Measurements from ENCODE around the gene NAV3. TPM values are rescaled to one million over a fixed set of nuclear protein-coding genes. Genes with fewer than 3 reads are reported as not detected.

NAV3 gene
- total and polyA plus RNA-seq, 2 experiments from 2014 or later, result 1.2 to 9.0 TPM

DNA sequence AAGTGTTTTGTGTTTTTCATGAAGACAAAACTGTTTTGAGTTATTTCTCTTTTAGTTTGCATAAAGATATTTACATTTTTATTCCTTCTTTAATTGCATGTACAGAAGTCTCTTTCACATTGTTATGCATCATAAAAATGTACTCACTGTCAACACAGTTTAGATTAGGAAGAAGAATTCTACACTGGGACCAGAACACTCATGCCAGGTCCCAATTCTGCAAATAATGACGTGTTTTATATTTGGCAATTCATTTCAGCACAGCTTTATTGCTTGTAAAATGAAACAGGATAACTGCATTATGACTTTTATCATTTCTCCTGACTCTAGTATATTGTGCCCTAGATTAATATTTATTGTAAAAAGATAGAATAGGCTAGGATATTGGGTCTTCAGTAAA is 369.2 kb downstream of the NAV3 start:
- H3K9me3 ChIP-seq (ENCODE audit: low read depth), result no peaks in the 10 kb centered on the region
- no peak for DNase-seq (ENCODE audit: low read depth in 1 of 2, low spot score in 1 of 2)
- H3K4me3 ChIP-seq, result no peak overlapping the region
- TF ChIP-seq, protein P1, sequence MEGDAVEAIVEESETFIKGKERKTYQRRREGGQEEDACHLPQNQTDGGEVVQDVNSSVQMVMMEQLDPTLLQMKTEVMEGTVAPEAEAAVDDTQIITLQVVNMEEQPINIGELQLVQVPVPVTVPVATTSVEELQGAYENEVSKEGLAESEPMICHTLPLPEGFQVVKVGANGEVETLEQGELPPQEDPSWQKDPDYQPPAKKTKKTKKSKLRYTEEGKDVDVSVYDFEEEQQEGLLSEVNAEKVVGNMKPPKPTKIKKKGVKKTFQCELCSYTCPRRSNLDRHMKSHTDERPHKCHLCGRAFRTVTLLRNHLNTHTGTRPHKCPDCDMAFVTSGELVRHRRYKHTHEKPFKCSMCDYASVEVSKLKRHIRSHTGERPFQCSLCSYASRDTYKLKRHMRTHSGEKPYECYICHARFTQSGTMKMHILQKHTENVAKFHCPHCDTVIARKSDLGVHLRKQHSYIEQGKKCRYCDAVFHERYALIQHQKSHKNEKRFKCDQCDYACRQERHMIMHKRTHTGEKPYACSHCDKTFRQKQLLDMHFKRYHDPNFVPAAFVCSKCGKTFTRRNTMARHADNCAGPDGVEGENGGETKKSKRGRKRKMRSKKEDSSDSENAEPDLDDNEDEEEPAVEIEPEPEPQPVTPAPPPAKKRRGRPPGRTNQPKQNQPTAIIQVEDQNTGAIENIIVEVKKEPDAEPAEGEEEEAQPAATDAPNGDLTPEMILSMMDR (IDR thresholded peaks at IDR 0.05; ENCODE audit: low read depth, low read length), result no peak
- no peaks in the 10 kb centered on the region for H3K4me1 ChIP-seq (ENCODE audit: low read depth)
- no peaks in the 10 kb centered on the region for H3K27me3 ChIP-seq
- H3K27ac ChIP-seq, result no peak overlapping the region
- H3K36me3 ChIP-seq, result no peaks in the 10 kb centered on the region

DNA sequence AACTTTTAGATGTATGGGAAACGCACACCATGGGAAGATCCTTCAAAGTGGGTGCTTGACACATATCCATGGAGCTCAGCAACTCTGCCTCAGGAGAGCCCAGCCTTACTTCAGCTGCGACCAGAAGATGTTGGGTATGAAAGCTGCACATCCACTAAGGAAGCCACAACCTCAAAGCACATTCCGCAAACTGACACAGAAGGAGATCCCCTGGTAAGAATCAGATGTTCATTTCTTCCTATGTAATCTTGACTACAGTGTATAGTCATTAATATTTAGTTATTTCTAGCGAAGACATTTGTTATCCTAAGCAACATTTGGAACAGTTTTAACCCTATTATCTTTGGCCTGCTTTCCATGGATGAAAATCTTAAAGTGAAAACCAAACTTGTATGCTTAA is 374.2 kb downstream of the NAV3 start:
- no peaks in the 10 kb centered on the region for H3K4me1 ChIP-seq (ENCODE audit: low read depth)
- TF ChIP-seq, protein P1 (IDR thresholded peaks at IDR 0.05; ENCODE audit: low read depth, low read length), result no peak
- no peak overlapping the region for H3K4me3 ChIP-seq
- no peaks in the 10 kb centered on the region for H3K27me3 ChIP-seq
- H3K9me3 ChIP-seq (ENCODE audit: low read depth), result no peaks in the 10 kb centered on the region
- no peaks in the 10 kb centered on the region for H3K36me3 ChIP-seq
- H3K27ac ChIP-seq, result no peak overlapping the region
- DNase-seq (ENCODE audit: low read depth in 1 of 2, low spot score in 1 of 2), result no peak

DNA sequence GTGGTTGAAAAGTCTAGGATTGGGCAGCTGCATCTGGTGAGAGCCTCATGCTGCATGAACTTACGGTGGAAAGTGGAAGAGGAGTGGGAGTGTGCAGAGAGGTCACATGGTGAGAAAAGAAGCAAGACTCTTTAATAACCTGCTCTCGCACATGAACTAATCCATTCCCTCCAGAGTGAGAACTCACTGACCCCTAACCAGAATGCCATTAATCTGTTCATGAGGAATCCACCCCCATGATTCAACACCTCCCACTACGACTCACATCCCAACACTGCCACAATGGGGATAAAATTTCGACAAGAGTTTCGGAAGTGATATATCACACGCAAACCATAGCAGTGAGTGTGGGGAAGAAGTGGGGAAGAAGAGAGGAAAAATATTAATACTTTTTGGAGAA is 377.4 kb downstream of the NAV3 start:
- no peaks in the 10 kb centered on the region for H3K36me3 ChIP-seq
- DNase-seq (ENCODE audit: low read depth in 1 of 2, low spot score in 1 of 2), result no peak
- H3K4me1 ChIP-seq (ENCODE audit: low read depth), result no peaks in the 10 kb centered on the region
- no peak overlapping the region for H3K4me3 ChIP-seq
- no peak overlapping the region for H3K27ac ChIP-seq
- no peaks in the 10 kb centered on the region for H3K9me3 ChIP-seq (ENCODE audit: low read depth)
- H3K27me3 ChIP-seq, result no peaks in the 10 kb centered on the region
- TF ChIP-seq, protein P1 (IDR thresholded peaks at IDR 0.05; ENCODE audit: low read depth, low read length), result no peak

DNA sequence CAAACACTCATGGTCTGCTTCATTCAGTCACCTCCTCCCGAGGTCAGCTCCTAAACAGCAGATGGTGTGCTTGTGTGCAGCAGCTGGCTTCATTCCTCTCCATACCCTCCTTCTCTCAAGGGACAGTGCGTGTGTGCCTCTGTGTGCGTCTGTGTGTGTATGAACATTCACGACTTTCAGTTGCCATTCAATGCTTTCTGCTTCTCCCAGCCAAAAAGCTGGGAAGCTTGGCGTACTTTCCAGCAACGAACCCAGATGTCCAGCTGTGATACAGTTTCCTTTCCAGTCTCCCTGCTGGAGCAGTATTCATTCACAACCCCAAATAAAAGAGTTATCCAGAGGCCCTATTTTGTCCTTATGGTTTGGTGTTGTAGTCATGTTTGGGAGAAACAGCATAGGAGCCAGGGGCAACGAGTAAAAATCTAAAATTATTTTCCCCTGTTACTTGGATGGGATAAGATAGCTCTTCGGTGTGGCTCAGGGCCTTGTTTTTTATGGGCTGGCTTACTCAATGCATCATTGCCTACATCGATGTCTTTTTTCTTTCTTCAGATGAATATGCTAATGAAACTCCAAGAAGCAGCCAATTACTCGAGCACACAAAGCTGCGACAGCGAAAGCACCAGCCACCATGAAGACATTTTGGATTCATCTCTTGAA is 379.3 kb downstream of the NAV3 start:
- no peaks in the 10 kb centered on the region for H3K4me1 ChIP-seq (ENCODE audit: low read depth)
- no peaks in the 10 kb centered on the region for H3K27me3 ChIP-seq
- TF ChIP-seq, protein P1 (IDR thresholded peaks at IDR 0.05; ENCODE audit: low read depth, low read length), result no peak
- no peaks in the 10 kb centered on the region for H3K9me3 ChIP-seq (ENCODE audit: low read depth)
- no peak overlapping the region for H3K4me3 ChIP-seq
- DNase-seq (ENCODE audit: low read depth in 1 of 2, low spot score in 1 of 2), result peak in 1 of 2 donors; percentile 53
- no peaks in the 10 kb centered on the region for H3K36me3 ChIP-seq
- H3K27ac ChIP-seq, result no peak overlapping the region

DNA sequence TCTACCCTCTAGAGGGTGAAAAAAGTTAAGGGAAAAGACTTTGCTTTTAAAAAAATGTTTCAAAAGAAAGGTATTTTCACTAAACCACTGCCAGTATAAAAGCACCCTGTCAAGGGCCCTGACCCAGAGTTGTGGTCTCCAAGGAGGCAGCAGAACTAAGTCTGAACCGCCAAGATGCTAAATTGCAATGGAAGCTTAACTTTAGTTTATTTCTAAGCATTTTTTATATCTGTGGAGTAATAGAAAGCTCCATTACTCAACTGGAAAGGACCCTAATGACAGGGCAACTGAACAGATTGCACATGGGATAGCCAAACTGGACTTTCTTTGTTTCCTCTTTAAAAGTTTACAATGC is 379.8 kb downstream of the NAV3 start:
- TF ChIP-seq, protein P1 (IDR thresholded peaks at IDR 0.05; ENCODE audit: low read depth, low read length), result no peak
- Histone ChIP-seq H3K27me3 (no peaks in the 10 kb centered on the region), H3K4me1 (ENCODE audit: low read depth) (no peaks in the 10 kb centered on the region), H3K36me3 (no peaks in the 10 kb centered on the region), H3K9me3 (ENCODE audit: low read depth) (no peaks in the 10 kb centered on the region), H3K4me3 (no peak overlapping the region), H3K27ac (no peak overlapping the region)
- DNase-seq (ENCODE audit: low read depth in 1 of 2, low spot score in 1 of 2), result no peak

Data from cardiac muscle cell (in vitro differentiated cells and primary cell).